IMR-90 (cell line): Measurements from ENCODE around the gene USB1. TPM values are rescaled to one million over a fixed set of nuclear protein-coding genes. Genes with fewer than 3 reads are reported as not detected.
A peak's percentile ranks its signal among the peaks of the same experiment; 100 is the strongest.

Source experiments
- ATAC-seq: fragments of 200-7000 bp; cut with Tn5 transposase; 2 replicates; pipeline ENCODE4 v1.9.1; 2020; ENCODE audit warnings: low read depth, mild to moderate bottlenecking, moderate library complexity
- BruUV-seq: library from RNA; stranded (reverse); fragments of 400-500 nt; replicated peaks from 2 replicates; lab custom pipeline; 2021; lab: Mats Ljungman, UMichigan
- CTCF ChIA-PET: fragments of 300-600 bp; formaldehyde crosslinking; extraction: SDS; loops from one replicate; lab custom pipeline; 2021; ENCODE audit warnings: antibody characterized with exemption; lab: Yijun Ruan, JAX
- POLR2A ChIA-PET: fragments of 300-600 bp; sonication (Branson Sonifier 250); formaldehyde crosslinking; loops from one replicate; lab custom pipeline; 2022; ENCODE audit warnings: antibody characterized with exemption; ENCODE audit not compliant: unreplicated experiment; lab: Charles Lee
- DNase-seq: peaks from one replicate; pipeline ENCODE4 v3.0.0; 2013
- H2AFZ ChIP-seq: replicated peaks from 2 replicates; pipeline ENCODE3; 2013; ENCODE audit warnings: low read length, mild to moderate bottlenecking; ENCODE audit not compliant: poor library complexity
- H2AK5ac ChIP-seq: 2 replicates; pipeline ENCODE4 v1.6.1; 2013; ENCODE audit warnings: low read depth, low read length, inconsistent platforms
- H2AK9ac ChIP-seq: replicated peaks from 2 replicates; pipeline ENCODE3; 2013; ENCODE audit warnings: mild to moderate bottlenecking, low read depth, low read length, moderate library complexity; ENCODE audit not compliant: poor library complexity
- H2BK120ac ChIP-seq: 2 replicates; pipeline ENCODE4 v1.6.1; 2013; ENCODE audit warnings: low read depth, low read length, inconsistent platforms
- H2BK15ac ChIP-seq: 3 replicates; pipeline ENCODE4 v1.6.1; 2013; ENCODE audit warnings: low read depth, low read length, inconsistent platforms
- H2BK20ac ChIP-seq: 2 replicates; pipeline ENCODE4 v1.6.1; 2013; ENCODE audit warnings: low read depth, mild to moderate bottlenecking, inconsistent platforms, low read length, moderate library complexity
- H2BK5ac ChIP-seq: 2 replicates; pipeline ENCODE4 v1.6.1; 2013; ENCODE audit warnings: mild to moderate bottlenecking, low read depth, low read length, inconsistent platforms; ENCODE audit not compliant: poor library complexity, severe bottlenecking
- H3K14ac ChIP-seq: replicated peaks from 2 replicates; pipeline ENCODE4 v1.6.1; 2013; ENCODE audit warnings: low read depth, low read length, inconsistent platforms
- H3K18ac ChIP-seq: 2 replicates; pipeline ENCODE4 v1.6.1; 2013; ENCODE audit warnings: low read depth, low read length, control low read depth
- H3K23ac ChIP-seq: 2 replicates; pipeline ENCODE4 v1.6.1; 2013; ENCODE audit warnings: low read depth, low read length, inconsistent platforms
- H3K27ac ChIP-seq: 2 replicates; pipeline ENCODE4 v1.5.1; 2013; ENCODE audit warnings: mild to moderate bottlenecking, control low read depth, low read length; ENCODE audit not compliant: insufficient read depth
- H3K27me3 ChIP-seq: 2 replicates; pipeline ENCODE4 v1.6.1; 2013; ENCODE audit warnings: low read length; ENCODE audit not compliant: control insufficient read depth, insufficient read depth
- H3K36me3 ChIP-seq: 2 replicates; pipeline ENCODE4 v1.6.1; 2013; ENCODE audit warnings: low read length, mixed read lengths; ENCODE audit not compliant: control insufficient read depth, insufficient read depth
- H3K4ac ChIP-seq: 2 replicates; pipeline ENCODE4 v1.6.1; 2013; ENCODE audit warnings: low read depth, low read length, inconsistent platforms
- H3K4me1 ChIP-seq: 2 replicates; pipeline ENCODE4 v1.6.1; 2013; ENCODE audit warnings: low read length, mixed read lengths; ENCODE audit not compliant: control insufficient read depth, insufficient read depth
- H3K4me2 ChIP-seq: 2 replicates; pipeline ENCODE4 v1.6.1; 2013; ENCODE audit warnings: low read depth, mild to moderate bottlenecking, control low read depth, low read length, moderate library complexity
- H3K4me3 ChIP-seq: 2 replicates; pipeline ENCODE4 v1.5.1; 2013; ENCODE audit warnings: low read depth, mild to moderate bottlenecking, control low read depth, low read length, moderate library complexity; ENCODE audit not compliant: insufficient read depth
- H3K56ac ChIP-seq: 2 replicates; pipeline ENCODE4 v1.6.1; 2013; ENCODE audit warnings: low read length, inconsistent platforms; ENCODE audit not compliant: insufficient read depth; ENCODE audit errors: extremely low read depth
- H3K79me1 ChIP-seq, 2 experiments: 2 replicates each; pipeline ENCODE4 v1.6.1; 2013; ENCODE audit warnings: low read length in 2 of 2, inconsistent platforms in 1 of 2, low read depth in 1 of 2
- H3K9ac ChIP-seq: 2 replicates; pipeline ENCODE4 v1.6.1; 2013; ENCODE audit warnings: low read depth, low read length, control low read depth
- H3K9me1 ChIP-seq: 2 replicates; pipeline ENCODE4 v1.6.1; 2013; ENCODE audit warnings: low read length, inconsistent platforms; ENCODE audit not compliant: insufficient read depth
- H3K9me3 ChIP-seq: 2 replicates; pipeline ENCODE4 v1.6.1; 2013; ENCODE audit warnings: low read length; ENCODE audit not compliant: control insufficient read depth, insufficient read depth
- H4K20me1 ChIP-seq: 2 replicates; pipeline ENCODE4 v1.6.1; 2013; ENCODE audit warnings: low read length, inconsistent platforms; ENCODE audit not compliant: insufficient read depth
- H4K5ac ChIP-seq: 2 replicates; pipeline ENCODE4 v1.6.1; 2013; ENCODE audit warnings: mild to moderate bottlenecking, low read depth, low read length, control low read depth
- H4K8ac ChIP-seq, 2 experiments: 2 replicates each; pipeline ENCODE4 v1.6.1; 2013; ENCODE audit warnings: low read depth in 2 of 2, low read length in 2 of 2, control low read depth in 1 of 2, inconsistent platforms in 1 of 2
- H4K91ac ChIP-seq: 2 replicates; pipeline ENCODE4 v1.6.1; 2013; ENCODE audit warnings: low read depth, low read length, inconsistent platforms; ENCODE audit not compliant: insufficient read depth
- BHLHE40 ChIP-seq: fragments of 150-350 bp; IDR thresholded peaks from 2 replicates; pipeline ENCODE4 v1.6.1; 2016; ENCODE audit warnings: mild to moderate bottlenecking, low read depth, low read length
- CEBPB ChIP-seq: IDR thresholded peaks from 2 replicates; pipeline ENCODE4 v1.6.1; 2012; ENCODE audit warnings: low read depth, low read length, improper control_type of control experiment
- CHD1 ChIP-seq: IDR thresholded peaks from 2 replicates; pipeline ENCODE4 v1.6.1; 2012; ENCODE audit warnings: low read depth, low read length, improper control_type of control experiment
- FOS ChIP-seq: fragments of 150-350 bp; IDR thresholded peaks from 2 replicates; pipeline ENCODE4 v1.6.1; 2016; ENCODE audit warnings: low read depth, low read length
- MAFK ChIP-seq: IDR thresholded peaks from 2 replicates; pipeline ENCODE4 v1.6.1; 2012; ENCODE audit warnings: low read depth, low read length, improper control_type of control experiment
- MAZ ChIP-seq: IDR thresholded peaks from 2 replicates; pipeline ENCODE4 v1.6.1; 2012; ENCODE audit warnings: low read depth, mild to moderate bottlenecking, low read length, improper control_type of control experiment, moderate library complexity, borderline replicate concordance
- MXI1 ChIP-seq: IDR thresholded peaks from 2 replicates; pipeline ENCODE4 v1.6.1; 2012; ENCODE audit warnings: low read depth, mild to moderate bottlenecking, low read length, moderate library complexity, borderline replicate concordance
- NFE2L2 ChIP-seq: fragments of 150-350 bp; IDR thresholded peaks from 2 replicates; pipeline ENCODE4 v1.6.1; 2016; ENCODE audit warnings: low read depth, mild to moderate bottlenecking, low read length
- POLR2A ChIP-seq: IDR thresholded peaks from 2 replicates; pipeline ENCODE4 v1.6.1; 2012; ENCODE audit warnings: mild to moderate bottlenecking, low read depth, low read length
- RAD21 ChIP-seq: IDR thresholded peaks from 2 replicates; pipeline ENCODE4 v1.6.1; 2012; ENCODE audit warnings: low read length, improper control_type of control experiment
- RCOR1 ChIP-seq: IDR thresholded peaks from 2 replicates; pipeline ENCODE4 v1.6.1; 2012; ENCODE audit warnings: mild to moderate bottlenecking, low read length, improper control_type of control experiment; ENCODE audit not compliant: insufficient replicate concordance
- SMC3 ChIP-seq: fragments of 150-350 bp; IDR thresholded peaks from 2 replicates; pipeline ENCODE4 v1.6.1; 2016; ENCODE audit warnings: low read depth, mild to moderate bottlenecking, antibody characterized with exemption, low read length, moderate library complexity
- WGBS, 2 experiments: methylation state at CpG; one replicate each; pipeline versions ENCODE4 v1.1.5 to v1.1.7; 2013; ENCODE audit warnings: missing lambda C conversion rate in 2 of 2; ENCODE audit not compliant: insufficient read length in 1 of 2; ENCODE audit errors: extremely low coverage in 2 of 2; 5-methylcytosine and 5-hydroxymethylcytosine counted together
- dilution Hi-C: fragments of 300-500 bp; cut with HindIII; formaldehyde crosslinking; loops from one replicate; pipeline ENCODE4 v1.14.3; 2018; ENCODE audit warnings: low sequenced_read_pairs; ENCODE audit not compliant: unreplicated experiment
- in situ Hi-C: fragments of 300-500 bp; cut with MboI; formaldehyde crosslinking; loops from 3 replicates; pipeline ENCODE4 v1.14.3; 2019; ENCODE audit warnings: low sequenced_read_pairs, inconsistent platforms, mixed read lengths
- intact Hi-C: fragments of 100-400 bp; cut with micrococcal nuclease; formaldehyde crosslinking; loops from 2 replicates; pipeline ENCODE4 v1.10.0; 2022
- polyA plus RNA-seq, 3 experiments: library from polyadenylated mRNA; depleted of rRNA; stranded (reverse); fragments of >200 nt; gene quantifications; 2 replicates each; pipeline ENCODE4 v1.2.3, GENCODE V29; 2012; ENCODE audit warnings: low replicate concordance in 1 of 3
- total RNA-seq: library from RNA; depleted of rRNA; stranded (reverse); fragments of >200 nt; gene quantifications from 2 replicates; pipeline ENCODE4 v1.2.3, GENCODE V29; 2012
- TF ChIP-seq, protein P1 (sequence below): fragments of 150-350 bp; IDR thresholded peaks from 2 replicates; pipeline ENCODE4 v1.6.1; 2016; ENCODE audit warnings: low read depth, mild to moderate bottlenecking, low read length, moderate library complexity, borderline replicate concordance
- TF ChIP-seq, protein P2 (sequence below): fragments of 150-350 bp; IDR thresholded peaks from 2 replicates; pipeline ENCODE4 v1.6.1; 2017; ENCODE audit warnings: mild to moderate bottlenecking, antibody characterized with exemption, low read length, low read depth
- TF ChIP-seq, protein P3 (sequence below): conservative IDR thresholded peaks from 2 replicates; pipeline ENCODE4 v1.5.1; 2012; ENCODE audit warnings: mild to moderate bottlenecking, low read depth, low read length, improper control_type of control experiment

The USB1 gene
- total and polyA plus RNA-seq, 2 of the 4 experiments (the other 2 are of a cell fraction) = 45.9 to 94.9 TPM

DNA sequence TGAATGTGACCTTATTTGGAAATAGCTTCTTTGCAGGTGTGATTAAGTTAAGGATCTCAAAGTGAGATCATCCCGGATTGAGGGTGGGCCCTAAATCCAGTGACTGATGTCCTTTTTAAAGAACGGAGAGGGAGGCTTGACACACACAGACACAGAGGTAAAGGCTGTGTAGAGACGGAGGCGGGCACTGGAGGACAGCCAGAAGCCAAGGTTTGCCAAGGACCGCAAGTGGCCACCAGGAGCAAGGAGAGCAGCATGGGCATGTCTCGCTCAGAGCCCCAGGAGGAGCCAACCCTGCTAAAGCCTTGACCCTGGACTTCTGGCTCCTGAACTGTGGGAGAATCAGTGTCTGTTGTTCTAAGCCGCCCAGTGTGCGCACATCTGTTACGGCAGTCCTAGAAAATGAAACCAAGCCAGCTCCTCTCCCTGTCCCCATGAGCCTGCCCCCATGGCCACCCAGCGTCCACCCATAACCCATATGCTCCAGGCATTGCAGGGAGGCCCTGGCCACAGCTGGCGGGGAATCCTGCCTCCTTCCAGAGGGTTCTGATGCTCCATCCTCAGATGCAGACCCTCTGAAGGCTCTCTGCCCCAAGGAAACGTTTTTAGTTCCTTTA lies 45.5 kb upstream of the USB1 start:
- Histone ChIP-seq H2AK9ac (peak overlapping the region; percentile 37), H3K27me3 (peaks cover 38% of the 10 kb centered on the region), H4K8ac (no peak overlapping the region), H2BK120ac (no peak overlapping the region), H2BK15ac (no peak overlapping the region), H3K56ac (no peak overlapping the region), H2BK5ac (no peak overlapping the region), H2AFZ (no peak overlapping the region), H3K4me2 (no peak overlapping the region), H4K5ac (no peak overlapping the region), H4K91ac (no peak overlapping the region), H3K79me1 (no peaks in the 10 kb centered on the region), H3K4ac (no peak overlapping the region), H3K36me3 (no peaks in the 10 kb centered on the region), H3K4me1 (no peaks in the 10 kb centered on the region), H3K9ac (no peak overlapping the region), H3K9me1 (no peaks in the 10 kb centered on the region), H3K14ac (no peak overlapping the region), H3K23ac (no peak overlapping the region), H3K27ac (no peak overlapping the region), H2BK20ac (no peak overlapping the region), H3K4me3 (no peak overlapping the region), H4K20me1 (no peaks in the 10 kb centered on the region), H2AK5ac (no peak overlapping the region), H3K18ac (no peak overlapping the region), H3K9me3 (no peaks in the 10 kb centered on the region)
- ChIA-PET CTCF (interaction anchor here (0.5 kb wide), 1 partner anchor 464 kb away, joined by 3 read pairs; no protein-coding TSS in a partner anchor), POLR2A (no interaction called here)
- intact Hi-C loops = no loop called here
- no TSS peak for BruUV-seq
- dilution Hi-C loops = no loop called here
- ATAC-seq (no peak), DNase-seq (no peak)
- in situ Hi-C loops = no loop called here
- no peak for TF ChIP-seq MAFK
- TF ChIP-seq MAZ = no peak
- TF ChIP-seq RCOR1 = no peak
- no peak for TF ChIP-seq CEBPB
- TF ChIP-seq, protein P1, sequence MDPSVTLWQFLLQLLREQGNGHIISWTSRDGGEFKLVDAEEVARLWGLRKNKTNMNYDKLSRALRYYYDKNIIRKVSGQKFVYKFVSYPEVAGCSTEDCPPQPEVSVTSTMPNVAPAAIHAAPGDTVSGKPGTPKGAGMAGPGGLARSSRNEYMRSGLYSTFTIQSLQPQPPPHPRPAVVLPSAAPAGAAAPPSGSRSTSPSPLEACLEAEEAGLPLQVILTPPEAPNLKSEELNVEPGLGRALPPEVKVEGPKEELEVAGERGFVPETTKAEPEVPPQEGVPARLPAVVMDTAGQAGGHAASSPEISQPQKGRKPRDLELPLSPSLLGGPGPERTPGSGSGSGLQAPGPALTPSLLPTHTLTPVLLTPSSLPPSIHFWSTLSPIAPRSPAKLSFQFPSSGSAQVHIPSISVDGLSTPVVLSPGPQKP = no peak
- TF ChIP-seq NFE2L2 = no peak
- no peak for TF ChIP-seq FOS
- TF ChIP-seq, protein P2, sequence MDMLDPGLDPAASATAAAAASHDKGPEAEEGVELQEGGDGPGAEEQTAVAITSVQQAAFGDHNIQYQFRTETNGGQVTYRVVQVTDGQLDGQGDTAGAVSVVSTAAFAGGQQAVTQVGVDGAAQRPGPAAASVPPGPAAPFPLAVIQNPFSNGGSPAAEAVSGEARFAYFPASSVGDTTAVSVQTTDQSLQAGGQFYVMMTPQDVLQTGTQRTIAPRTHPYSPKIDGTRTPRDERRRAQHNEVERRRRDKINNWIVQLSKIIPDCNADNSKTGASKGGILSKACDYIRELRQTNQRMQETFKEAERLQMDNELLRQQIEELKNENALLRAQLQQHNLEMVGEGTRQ = no peak
- TF ChIP-seq RAD21 = no peak
- no peak for TF ChIP-seq MXI1
- TF ChIP-seq SMC3 = no peak
- TF ChIP-seq, protein P3, sequence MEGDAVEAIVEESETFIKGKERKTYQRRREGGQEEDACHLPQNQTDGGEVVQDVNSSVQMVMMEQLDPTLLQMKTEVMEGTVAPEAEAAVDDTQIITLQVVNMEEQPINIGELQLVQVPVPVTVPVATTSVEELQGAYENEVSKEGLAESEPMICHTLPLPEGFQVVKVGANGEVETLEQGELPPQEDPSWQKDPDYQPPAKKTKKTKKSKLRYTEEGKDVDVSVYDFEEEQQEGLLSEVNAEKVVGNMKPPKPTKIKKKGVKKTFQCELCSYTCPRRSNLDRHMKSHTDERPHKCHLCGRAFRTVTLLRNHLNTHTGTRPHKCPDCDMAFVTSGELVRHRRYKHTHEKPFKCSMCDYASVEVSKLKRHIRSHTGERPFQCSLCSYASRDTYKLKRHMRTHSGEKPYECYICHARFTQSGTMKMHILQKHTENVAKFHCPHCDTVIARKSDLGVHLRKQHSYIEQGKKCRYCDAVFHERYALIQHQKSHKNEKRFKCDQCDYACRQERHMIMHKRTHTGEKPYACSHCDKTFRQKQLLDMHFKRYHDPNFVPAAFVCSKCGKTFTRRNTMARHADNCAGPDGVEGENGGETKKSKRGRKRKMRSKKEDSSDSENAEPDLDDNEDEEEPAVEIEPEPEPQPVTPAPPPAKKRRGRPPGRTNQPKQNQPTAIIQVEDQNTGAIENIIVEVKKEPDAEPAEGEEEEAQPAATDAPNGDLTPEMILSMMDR = no peak
- no peak for TF ChIP-seq BHLHE40
- TF ChIP-seq POLR2A = no peak
- TF ChIP-seq CHD1 = no peak
- WGBS, 2 experiments = 33% methylated on average over 5 of the region's 12 CpGs; no CpG with 5 or more reads in 1 of the 2 experiments
